Measurements from ENCODE around the gene TUSC2.

DNA sequence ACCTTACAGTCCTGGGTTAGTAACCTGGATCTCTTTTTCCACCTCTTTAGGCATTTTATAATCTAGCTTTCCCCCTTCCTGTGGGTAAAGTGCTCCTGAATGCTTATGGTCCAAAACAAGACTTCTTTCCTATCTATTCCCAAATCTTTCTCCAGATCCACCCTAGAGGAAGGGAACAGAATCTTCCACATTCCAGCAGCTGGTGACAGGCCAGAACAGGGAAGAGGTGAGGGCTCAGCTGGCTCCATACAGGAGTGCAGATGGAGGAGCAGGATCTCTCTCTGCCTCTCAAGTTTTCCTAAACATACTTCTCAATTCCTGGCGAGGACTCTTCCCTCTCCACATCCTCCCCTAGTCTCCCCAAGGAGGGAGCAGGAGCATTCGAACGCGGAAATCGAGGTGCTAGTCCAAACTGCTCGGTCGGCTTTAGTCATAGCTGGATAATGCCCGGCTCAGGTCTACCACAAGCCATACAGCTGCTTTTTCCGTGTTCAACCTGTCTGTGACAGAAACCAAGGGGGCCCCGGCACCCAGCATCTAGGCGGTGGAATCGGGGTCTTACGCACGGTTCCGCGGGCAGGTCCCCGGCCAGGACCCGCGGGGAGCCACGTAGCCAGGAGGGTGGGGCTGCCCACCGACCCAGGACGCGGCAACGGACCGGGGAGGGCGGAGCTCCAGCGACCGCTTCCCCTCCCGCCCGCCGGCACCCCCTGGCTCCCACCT, 8.6 kb upstream of the TUSC2 start:
- TF ChIP-seq CTCF (IDR thresholded peaks at IDR 0.05 in 2 of 3, conservative IDR thresholded peaks at IDR 0.05 in 1 of 3; ENCODE audit: borderline replicate concordance in 1 of 3, insufficient read depth in 1 of 3, low read depth in 2 of 3, low read length in 2 of 3) (no peak), RAD21 (IDR thresholded peaks at IDR 0.05; ENCODE audit: low read depth) (no peak), EZH2 (IDR thresholded peaks at IDR 0.05) (no peak), POLR2AphosphoS5 (IDR thresholded peaks at IDR 0.05; ENCODE audit: low read depth, low read length) (no peak), POLR2A (IDR thresholded peaks at IDR 0.05; ENCODE audit: borderline replicate concordance, extremely low read depth, insufficient read depth, insufficient read length) (no peak)
- TF ChIP-seq, protein P1, sequence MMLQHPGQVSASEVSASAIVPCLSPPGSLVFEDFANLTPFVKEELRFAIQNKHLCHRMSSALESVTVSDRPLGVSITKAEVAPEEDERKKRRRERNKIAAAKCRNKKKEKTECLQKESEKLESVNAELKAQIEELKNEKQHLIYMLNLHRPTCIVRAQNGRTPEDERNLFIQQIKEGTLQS (IDR thresholded peaks at IDR 0.05), result no peak
